Right forelimb (tissue), 1 donor: ENCODE measurements around the gene GATD1.

Source experiments
- DNase-seq: peaks from one replicate; pipeline ENCODE4 v3.0.0-alpha.2; 2018

The GATD1 gene

GRCh38 chr11:726278-727220 is 50.7 kb downstream of the GATD1 start:
- peak; percentile 75 for DNase-seq

- DNase-seq = no peak
Observed at GRCh38 chr11:725624-726202, 51.6 kb downstream of the GATD1 start.

GRCh38 chr11:724778-725386 is 52.4 kb downstream of the GATD1 start:
- peak; percentile 47 for DNase-seq

GRCh38 chr11:724049-724777 is 53.1 kb downstream of the GATD1 start:
- no peak for DNase-seq

- DNase-seq = no peak
Observed at GRCh38 chr11:723120-723883, 54.0 kb downstream of the GATD1 start.

- no peak for DNase-seq
Observed at GRCh38 chr11:722346-722811, 54.9 kb downstream of the GATD1 start.

GRCh38 chr11:721741-722345 is 55.4 kb downstream of the GATD1 start:
- DNase-seq = no peak

GRCh38 chr11:721247-721740 is 56.0 kb downstream of the GATD1 start:
- DNase-seq = no peak

GRCh38 chr11:720642-721246 is 56.5 kb downstream of the GATD1 start:
- no peak for DNase-seq

GRCh38 chr11:720017-720641 is 57.2 kb downstream of the GATD1 start:
- no peak for DNase-seq

GRCh38 chr11:719214-720016 is 57.9 kb downstream of the GATD1 start:
- DNase-seq = no peak
